Ureter (tissue), 1 donor: ENCODE results near the gene OR9Q1. TPM values are rescaled to one million over a fixed set of nuclear protein-coding genes. Genes with fewer than 3 reads are reported as not detected.
"Not testable (repeated sequence)": the region's sequence is repeated elsewhere in the genome, so short reads cannot be mapped to it uniquely, and the experiment has no call there.

Source experiments
- DNase-seq: peaks from one replicate; pipeline ENCODE4 v3.0.0-alpha.2; 2020; ENCODE audit warnings: low spot score
- total RNA-seq: library from RNA; stranded (reverse); gene quantifications from one replicate; pipeline ENCODE4 v1.2.4, GENCODE V29; 2023
- donor health status: DM: yes; HTN: yes; CAD: no.

Gene OR9Q1
- total RNA-seq, 1 donor from 2014 or later, result not detected

GRCh38 chr11:58134151-58134550 lies 110.5 kb downstream of the OR9Q1 start:
- no peak for DNase-seq

- no peak for DNase-seq
Measured at GRCh38 chr11:58135171-58135570, 111.5 kb downstream of the OR9Q1 start.

- no peak for DNase-seq
Measured at GRCh38 chr11:58142761-58143160, 119.1 kb downstream of the OR9Q1 start.

GRCh38 chr11:58152781-58153180 lies 129.1 kb downstream of the OR9Q1 start:
- no peak for DNase-seq

- DNase-seq, result no peak
Measured at GRCh38 chr11:58164389-58164788, 140.7 kb downstream of the OR9Q1 start.

- no peak for DNase-seq
Measured at GRCh38 chr11:58164990-58165389, 141.3 kb downstream of the OR9Q1 start.

- DNase-seq, result no peak
Measured at GRCh38 chr11:58165504-58166106, 141.9 kb downstream of the OR9Q1 start.

- no peak for DNase-seq
Measured at GRCh38 chr11:58177409-58178054, 153.9 kb downstream of the OR9Q1 start.

- DNase-seq, result no peak
Measured at GRCh38 chr11:58178444-58178843, 154.8 kb downstream of the OR9Q1 start.

GRCh38 chr11:58179648-58180047 lies 156.0 kb downstream of the OR9Q1 start:
- DNase-seq, result no peak

GRCh38 chr11:58186938-58187337 lies 163.3 kb downstream of the OR9Q1 start:
- DNase-seq, result no peak

GRCh38 chr11:58188770-58189169 lies 165.1 kb downstream of the OR9Q1 start, which contains the start of gene OR9Q2:
Gene OR9Q2 (plus strand): TSS chr11:58189070. CDS start chr11:58190491, 1,421 bp downstream.
- DNase-seq, result no peak

GRCh38 chr11:58192229-58192628 lies 168.5 kb downstream of the OR9Q1 start:
- DNase-seq, result no peak

GRCh38 chr11:58193391-58193790 lies 169.7 kb downstream of the OR9Q1 start:
- DNase-seq, result no peak

- DNase-seq, result no peak
Measured at GRCh38 chr11:58195939-58196338, 172.3 kb downstream of the OR9Q1 start.

- DNase-seq, result no peak
Measured at GRCh38 chr11:58199271-58199670, 175.6 kb downstream of the OR9Q1 start.

GRCh38 chr11:58204042-58204441 lies 180.4 kb downstream of the OR9Q1 start, which contains the start of gene OR1S2:
Gene OR1S2 (minus strand): TSS chr11:58204142. CDS start chr11:58204142, 0 bp downstream.
- no peak for DNase-seq

- not testable (repeated sequence) for DNase-seq
Measured at GRCh38 chr11:58212420-58212819, 188.7 kb downstream of the OR9Q1 start, which contains the start of gene OR1S1. Gene OR1S1 (plus strand): TSS chr11:58212720.

GRCh38 chr11:58216476-58216875 lies 192.8 kb downstream of the OR9Q1 start:
- no peak for DNase-seq

GRCh38 chr11:58222721-58223120 lies 199.0 kb downstream of the OR9Q1 start:
- no peak for DNase-seq

GRCh38 chr11:58227956-58228615 lies 204.4 kb downstream of the OR9Q1 start:
- no peak for DNase-seq
